Ectodermal cell (in vitro differentiated cells): ENCODE data around the gene ZMPSTE24.

Source experiments
- H3K27ac ChIP-seq: 2 replicates; pipeline ENCODE4 v1.7.0; 2013; ENCODE audit warnings: mild to moderate bottlenecking, low read depth, low read length; ENCODE audit not compliant: insufficient read depth, poor library complexity, severe bottlenecking
- H3K27me3 ChIP-seq: 2 replicates; pipeline ENCODE4 v1.7.0; 2013; ENCODE audit warnings: mild to moderate bottlenecking, low read length; ENCODE audit not compliant: insufficient read depth, control insufficient read depth, poor library complexity, severe bottlenecking
- H3K36me3 ChIP-seq: one replicate; pipeline ENCODE4 v1.7.0; 2013; ENCODE audit warnings: low read length; ENCODE audit not compliant: control insufficient read depth, insufficient read depth
- H3K4me1 ChIP-seq: one replicate; pipeline ENCODE4 v1.7.0; 2013; ENCODE audit warnings: low read length; ENCODE audit not compliant: control insufficient read depth, insufficient read depth
- H3K4me3 ChIP-seq: 2 replicates; pipeline ENCODE4 v1.7.0; 2013; ENCODE audit warnings: low read depth, low read length, control low read depth; ENCODE audit not compliant: insufficient read depth
- H3K9me3 ChIP-seq: 2 replicates; pipeline ENCODE4 v1.7.0; 2013; ENCODE audit warnings: mild to moderate bottlenecking, low read length, moderate library complexity; ENCODE audit not compliant: control insufficient read depth
- WGBS, 2 experiments: methylation state at CpG; one replicate each; pipeline ENCODE4 v1.1.7; 2013; ENCODE audit warnings: missing lambda C conversion rate in 2 of 2; 5-methylcytosine and 5-hydroxymethylcytosine counted together

The ZMPSTE24 gene

GRCh38 chr1:40241362-40241761 lies 16.7 kb upstream of the ZMPSTE24 start:
- Histone ChIP-seq H3K27me3 (no peaks in the 10 kb centered on the region), H3K4me3 (no peak overlapping the region), H3K36me3 (peaks cover 18% of the 10 kb centered on the region), H3K9me3 (no peaks in the 10 kb centered on the region), H3K27ac (no peak overlapping the region), H3K4me1 (no peaks in the 10 kb centered on the region)
- WGBS, 2 experiments, result 96 to 98% methylated on average over 1 of the region's 1 CpG

DNA sequence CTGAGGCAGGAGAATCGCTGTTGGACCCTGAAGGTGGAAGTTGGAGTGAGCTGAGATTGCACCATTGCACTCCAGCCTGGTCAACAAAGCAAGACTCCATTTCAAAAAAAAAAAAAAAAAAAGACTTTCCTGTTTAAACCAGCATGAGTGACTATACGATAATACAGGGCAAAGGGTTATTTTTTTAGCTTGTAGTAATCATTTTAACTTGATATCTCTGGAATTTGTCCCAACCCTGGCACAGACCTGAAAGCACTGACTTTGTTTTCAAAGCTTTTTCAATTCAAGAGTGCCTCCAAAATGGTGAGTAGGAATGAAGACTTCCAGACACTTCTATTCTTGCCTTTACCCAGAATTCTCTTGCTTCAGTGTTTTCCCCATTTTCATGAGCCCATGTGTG lies 14.7 kb upstream of the ZMPSTE24 start:
- WGBS, 2 experiments, result 95 to 96% methylated on average over 2 of the region's 2 CpGs
- no peaks in the 10 kb centered on the region for H3K4me1 ChIP-seq
- no peak overlapping the region for H3K27ac ChIP-seq
- no peaks in the 10 kb centered on the region for H3K9me3 ChIP-seq
- H3K27me3 ChIP-seq, result no peaks in the 10 kb centered on the region
- H3K36me3 ChIP-seq, result peaks cover under 1% of the 10 kb centered on the region
- no peak overlapping the region for H3K4me3 ChIP-seq

DNA sequence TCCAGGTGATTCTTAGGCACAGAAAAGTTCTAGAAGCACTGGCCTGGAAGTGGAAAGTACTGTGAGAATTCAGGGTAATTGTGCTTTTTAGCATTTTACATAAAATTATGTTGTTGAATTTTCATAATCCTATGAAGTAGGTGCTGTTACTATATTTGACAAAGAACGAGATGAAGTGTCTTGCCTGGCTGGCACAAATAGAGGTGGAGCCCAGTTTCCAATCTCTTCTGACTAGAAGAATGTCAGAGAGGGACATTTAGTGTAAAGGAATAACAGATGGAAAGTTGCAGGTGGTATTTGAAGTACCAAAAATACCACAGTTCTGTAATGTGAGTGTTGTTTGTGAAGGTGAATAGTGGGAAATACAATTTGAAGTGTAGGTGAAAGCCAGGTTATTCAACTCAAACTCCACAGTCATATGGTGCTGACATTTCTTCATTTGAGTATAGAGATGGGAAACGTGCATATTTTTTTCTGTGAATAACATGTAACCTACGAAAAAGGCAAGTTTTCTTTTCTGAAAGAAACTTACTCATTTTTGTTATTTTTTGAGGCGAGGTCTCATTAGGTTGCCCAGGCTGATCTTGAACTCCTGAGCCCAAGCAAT lies 13.8 kb upstream of the ZMPSTE24 start:
- no peaks in the 10 kb centered on the region for H3K27me3 ChIP-seq
- H3K4me1 ChIP-seq, result no peaks in the 10 kb centered on the region
- no peak overlapping the region for H3K27ac ChIP-seq
- no peak overlapping the region for H3K4me3 ChIP-seq
- no peaks in the 10 kb centered on the region for H3K9me3 ChIP-seq
- WGBS, 2 experiments, result 86 to 89% methylated on average over 4 of the region's 4 CpGs
- no peaks in the 10 kb centered on the region for H3K36me3 ChIP-seq

DNA sequence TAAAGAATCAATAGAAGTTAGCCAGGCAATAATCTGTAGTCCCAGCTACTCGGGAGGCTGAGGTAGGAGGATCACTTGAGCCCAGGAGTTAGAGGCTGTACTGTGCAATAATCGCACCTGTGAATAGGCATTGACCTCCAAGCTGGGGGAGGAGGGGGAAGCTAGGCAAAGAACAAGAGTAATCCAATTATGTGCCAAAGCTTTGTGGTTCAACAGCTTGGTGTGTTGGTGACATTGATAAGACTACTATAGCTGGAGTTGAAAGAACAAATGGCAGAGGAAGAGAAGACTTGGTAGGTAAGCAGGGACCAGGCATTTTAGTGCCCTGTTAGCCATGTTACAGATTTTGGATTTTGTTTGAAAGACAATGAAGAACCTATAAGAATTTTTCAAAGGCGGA lies 12.3 kb upstream of the ZMPSTE24 start:
- H3K4me3 ChIP-seq, result no peak overlapping the region
- H3K4me1 ChIP-seq, result no peaks in the 10 kb centered on the region
- H3K36me3 ChIP-seq, result no peaks in the 10 kb centered on the region
- WGBS, 2 experiments, result 91 to 92% methylated on average over 3 of the region's 3 CpGs
- no peaks in the 10 kb centered on the region for H3K9me3 ChIP-seq
- no peak overlapping the region for H3K27ac ChIP-seq
- no peaks in the 10 kb centered on the region for H3K27me3 ChIP-seq

- WGBS, 2 experiments, result 90 to 94% methylated on average over 1 of the region's 1 CpG
- no peak within 1 kb of the TSS for H3K27ac ChIP-seq
- H3K27me3 ChIP-seq, result no peaks in the 10 kb centered on the region
- no peaks in the 10 kb centered on the region for H3K36me3 ChIP-seq
- H3K9me3 ChIP-seq, result no peaks in the 10 kb centered on the region
- H3K4me3 ChIP-seq, result no peak within 1 kb of the TSS
- H3K4me1 ChIP-seq, result no peaks in the 10 kb centered on the region
Measured at GRCh38 chr1:40247655-40248054, 10.4 kb upstream of the ZMPSTE24 start, which contains the start of gene TMCO2. Gene TMCO2 (plus strand): TSS chr1:40247937. CDS start chr1:40247994, 57 bp downstream.

- H3K4me1 ChIP-seq, result no peaks in the 10 kb centered on the region
- no peak overlapping the region for H3K27ac ChIP-seq
- no peaks in the 10 kb centered on the region for H3K36me3 ChIP-seq
- no peak overlapping the region for H3K4me3 ChIP-seq
- H3K27me3 ChIP-seq, result no peaks in the 10 kb centered on the region
- no peaks in the 10 kb centered on the region for H3K9me3 ChIP-seq
Measured at GRCh38 chr1:40248412-40248811, 9.6 kb upstream of the ZMPSTE24 start.

DNA sequence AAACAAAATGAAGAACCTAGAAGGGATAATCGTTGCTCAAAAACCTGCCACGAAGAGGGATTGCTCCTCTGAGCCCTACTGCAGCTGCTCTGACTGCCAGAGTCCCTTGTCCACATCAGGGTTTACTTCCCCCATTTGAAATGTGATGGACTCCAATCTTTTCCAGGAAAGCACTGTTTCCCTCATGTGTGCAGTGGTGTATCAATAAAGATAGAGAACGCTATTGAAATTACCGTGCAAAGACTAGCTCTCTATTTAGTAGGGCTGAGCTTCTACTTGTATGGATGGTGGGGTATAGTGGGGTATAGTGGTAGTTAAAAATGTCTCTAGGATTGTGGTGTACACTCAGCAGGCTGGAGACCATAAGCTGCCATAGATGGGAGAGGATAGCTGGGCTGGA lies 6.6 kb upstream of the ZMPSTE24 start:
- H3K27ac ChIP-seq, result no peak overlapping the region
- H3K4me3 ChIP-seq, result no peak overlapping the region
- H3K4me1 ChIP-seq, result no peaks in the 10 kb centered on the region
- H3K9me3 ChIP-seq, result no peaks in the 10 kb centered on the region
- H3K27me3 ChIP-seq, result no peaks in the 10 kb centered on the region
- WGBS, 2 experiments, result 91 to 92% methylated on average over 4 of the region's 4 CpGs
- no peaks in the 10 kb centered on the region for H3K36me3 ChIP-seq

- no peak overlapping the region for H3K27ac ChIP-seq
- H3K27me3 ChIP-seq, result no peaks in the 10 kb centered on the region
- WGBS, 2 experiments, result 78 to 86% methylated on average over 2 of the region's 2 CpGs
- no peaks in the 10 kb centered on the region for H3K9me3 ChIP-seq
- H3K4me1 ChIP-seq, result peaks cover 4% of the 10 kb centered on the region
- H3K4me3 ChIP-seq, result no peak overlapping the region
- no peaks in the 10 kb centered on the region for H3K36me3 ChIP-seq
Measured at GRCh38 chr1:40252601-40253000, 5.4 kb upstream of the ZMPSTE24 start.

- H3K27ac ChIP-seq, result no peak overlapping the region
- no peaks in the 10 kb centered on the region for H3K9me3 ChIP-seq
- H3K4me3 ChIP-seq, result no peak overlapping the region
- no peaks in the 10 kb centered on the region for H3K27me3 ChIP-seq
- peaks cover 4% of the 10 kb centered on the region for H3K4me1 ChIP-seq
- peaks cover 3% of the 10 kb centered on the region for H3K36me3 ChIP-seq
Measured at GRCh38 chr1:40255231-40255630, 2.8 kb upstream of the ZMPSTE24 start.

GRCh38 chr1:40256401-40257084 lies 1.5 kb upstream of the ZMPSTE24 start:
- no peaks in the 10 kb centered on the region for H3K9me3 ChIP-seq
- H3K27me3 ChIP-seq, result no peaks in the 10 kb centered on the region
- no peak overlapping the region for H3K27ac ChIP-seq
- H3K4me1 ChIP-seq, result peaks cover 4% of the 10 kb centered on the region
- WGBS, 2 experiments, result 54 to 86% methylated on average over 2 to 3 of the region's 6 CpGs
- peaks cover 14% of the 10 kb centered on the region for H3K36me3 ChIP-seq
- peak overlapping the region; percentile 100 for H3K4me3 ChIP-seq
